PC-3 (cell line): ENCODE results near the gene CNTLN. TPM values are rescaled to one million over a fixed set of nuclear protein-coding genes. Genes with fewer than 3 reads are reported as not detected.
A peak's percentile ranks its signal among the peaks of the same experiment; 100 is the strongest.

Experiments used
- ATAC-seq: fragments of 200-7000 bp; cut with Tn5 transposase; 2 replicates; pipeline ENCODE4 v1.9.1; 2020; ENCODE audit warnings: mild to moderate bottlenecking, moderate library complexity
- BruUV-seq: library from RNA; stranded (reverse); fragments of 400-500 nt; replicated peaks from 2 replicates; lab custom pipeline; 2021; lab: Mats Ljungman, UMichigan
- CTCF ChIA-PET: fragments of 300-600 bp; sonication (Branson Sonifier 250); formaldehyde crosslinking; loops from one replicate; lab custom pipeline; 2022; ENCODE audit warnings: antibody characterized with exemption; lab: Charles Lee
- POLR2A ChIA-PET: fragments of 300-600 bp; sonication (Branson Sonifier 250); formaldehyde crosslinking; loops from one replicate; lab custom pipeline; 2022; ENCODE audit warnings: antibody characterized with exemption; ENCODE audit not compliant: unreplicated experiment; lab: Charles Lee
- DNase-seq: peaks from one replicate; pipeline ENCODE4 v3.0.0-alpha.2; 2015
- H2AFZ ChIP-seq: fragments of 300-600 bp; sonication (generic); 2 replicates; pipeline ENCODE4 v1.6.0; 2016; ENCODE audit warnings: antibody characterized with exemption, low read length
- H3F3A ChIP-seq: fragments of 300-600 bp; sonication (generic); one replicate; pipeline ENCODE4 v1.6.0; 2017; ENCODE audit warnings: antibody characterized with exemption, low read length, control low read depth, mild to moderate bottlenecking; ENCODE audit not compliant: unreplicated experiment
- H3K27ac ChIP-seq: fragments of 300-600 bp; sonication (generic); 2 replicates; pipeline ENCODE4 v1.5.1; 2016; ENCODE audit warnings: mild to moderate bottlenecking, low read length
- H3K27me3 ChIP-seq: fragments of 300-600 bp; sonication (generic); 2 replicates; pipeline ENCODE4 v1.6.1; 2016; ENCODE audit warnings: low read length, mixed read lengths
- H3K36me3 ChIP-seq: fragments of 300-600 bp; sonication (generic); 2 replicates; pipeline ENCODE4 v1.6.1; 2016; ENCODE audit warnings: low read depth, mixed run types, low read length, mixed read lengths
- H3K4me1 ChIP-seq: fragments of 300-600 bp; sonication (generic); 2 replicates; pipeline ENCODE4 v1.5.1; 2016; ENCODE audit warnings: low read length; ENCODE audit not compliant: insufficient read depth
- H3K4me2 ChIP-seq: fragments of 300-600 bp; sonication (generic); 2 replicates; pipeline ENCODE4 v1.6.0; 2016; ENCODE audit warnings: low read length
- H3K4me3 ChIP-seq: fragments of 300-600 bp; sonication (generic); 2 replicates; pipeline ENCODE4 v1.5.1; 2016; ENCODE audit warnings: mild to moderate bottlenecking, low read length, mixed read lengths
- H3K79me2 ChIP-seq: fragments of 300-600 bp; sonication (generic); 2 replicates; pipeline ENCODE4 v1.6.1; 2017; ENCODE audit warnings: low read length, mixed read lengths
- H3K9ac ChIP-seq: fragments of 300-600 bp; sonication (generic); 2 replicates; pipeline ENCODE4 v1.6.0; 2016; ENCODE audit warnings: mild to moderate bottlenecking, low read length
- H3K9me2 ChIP-seq: fragments of 300-600 bp; sonication (generic); replicated peaks from 2 replicates; pipeline ENCODE4 v1.6.1; 2016; ENCODE audit warnings: mixed run types, low read length, mixed read lengths
- H3K9me3 ChIP-seq: fragments of 300-600 bp; sonication (generic); 2 replicates; pipeline ENCODE4 v1.6.1; 2016; ENCODE audit warnings: low read length, mixed read lengths
- H4K20me1 ChIP-seq: fragments of 300-600 bp; sonication (generic); 2 replicates; pipeline ENCODE4 v1.6.1; 2016; ENCODE audit warnings: low read length, mixed read lengths
- EZH2 ChIP-seq: fragments of 300-600 bp; sonication (generic); IDR thresholded peaks from one replicate; pipeline ENCODE4 v1.6.1; 2017; ENCODE audit warnings: antibody characterized with exemption, mild to moderate bottlenecking, low read length; ENCODE audit not compliant: unreplicated experiment
- EZH2phosphoT487 ChIP-seq: fragments of 300-600 bp; sonication (generic); IDR thresholded peaks from 2 replicates; pipeline ENCODE4 v1.6.1; 2018; ENCODE audit warnings: mild to moderate bottlenecking, antibody characterized with exemption, low read length, borderline replicate concordance
- intact Hi-C: fragments of 100-400 bp; cut with micrococcal nuclease; formaldehyde crosslinking; loops from 2 replicates; pipeline ENCODE4 v1.9.0; 2023
- total RNA-seq: library from RNA; depleted of rRNA; stranded (reverse); fragments of >200 nt; gene quantifications from 2 replicates; pipeline ENCODE4 v1.2.3, GENCODE V29; 2014
- TF ChIP-seq, protein P1 (sequence below): fragments of 300-600 bp; sonication (generic); conservative IDR thresholded peaks from 2 replicates; pipeline ENCODE4 v1.5.1; 2017; ENCODE audit warnings: antibody characterized with exemption, low read depth, mild to moderate bottlenecking, low read length

CNTLN gene
- total RNA-seq, 1 experiment from 2014 or later: 6.9 TPM

GRCh38 chr9:17090041-17090440, 44.8 kb upstream of the CNTLN start:
- no peaks in the 10 kb centered on the region for H3K9me2 ChIP-seq
- CTCF ChIA-PET: no interaction called here

GRCh38 chr9:17116400-17116837, 18.4 kb upstream of the CNTLN start:
- Histone ChIP-seq H3K4me2 (peak overlapping the region; percentile 60), H3K4me1 (no peaks in the 10 kb centered on the region), H3K27me3 (no peaks in the 10 kb centered on the region), H3K9me3 (no peaks in the 10 kb centered on the region), H3K36me3 (no peaks in the 10 kb centered on the region), H4K20me1 (no peaks in the 10 kb centered on the region), H3K9me2 (no peaks in the 10 kb centered on the region), H3K79me2 (no peaks in the 10 kb centered on the region), H3K4me3 (no peak overlapping the region), H3K9ac (no peak overlapping the region), H2AFZ (peak overlapping the region; percentile 62; the same call in 1 of the 2 replicates), H3K27ac (no peak overlapping the region), H3F3A (no peaks in the 10 kb centered on the region)
- CTCF ChIA-PET: no interaction called here
- TF ChIP-seq, protein P1, sequence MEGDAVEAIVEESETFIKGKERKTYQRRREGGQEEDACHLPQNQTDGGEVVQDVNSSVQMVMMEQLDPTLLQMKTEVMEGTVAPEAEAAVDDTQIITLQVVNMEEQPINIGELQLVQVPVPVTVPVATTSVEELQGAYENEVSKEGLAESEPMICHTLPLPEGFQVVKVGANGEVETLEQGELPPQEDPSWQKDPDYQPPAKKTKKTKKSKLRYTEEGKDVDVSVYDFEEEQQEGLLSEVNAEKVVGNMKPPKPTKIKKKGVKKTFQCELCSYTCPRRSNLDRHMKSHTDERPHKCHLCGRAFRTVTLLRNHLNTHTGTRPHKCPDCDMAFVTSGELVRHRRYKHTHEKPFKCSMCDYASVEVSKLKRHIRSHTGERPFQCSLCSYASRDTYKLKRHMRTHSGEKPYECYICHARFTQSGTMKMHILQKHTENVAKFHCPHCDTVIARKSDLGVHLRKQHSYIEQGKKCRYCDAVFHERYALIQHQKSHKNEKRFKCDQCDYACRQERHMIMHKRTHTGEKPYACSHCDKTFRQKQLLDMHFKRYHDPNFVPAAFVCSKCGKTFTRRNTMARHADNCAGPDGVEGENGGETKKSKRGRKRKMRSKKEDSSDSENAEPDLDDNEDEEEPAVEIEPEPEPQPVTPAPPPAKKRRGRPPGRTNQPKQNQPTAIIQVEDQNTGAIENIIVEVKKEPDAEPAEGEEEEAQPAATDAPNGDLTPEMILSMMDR: peak; percentile 64
- TF ChIP-seq EZH2phosphoT487 (no peak), EZH2 (no peak)
- DNase-seq (peak; percentile 60), ATAC-seq (no peak)
- no TSS peak for BruUV-seq
- POLR2A ChIA-PET: no interaction called here
- intact Hi-C loops: loop anchor here (1.0 to 2.0 kb wide), 2 partner anchors 52 to 347 kb away; no protein-coding TSS in a partner anchor

More at GRCh38 chr9:17090041-17090440, 44.8 kb upstream of the CNTLN start:
- peaks cover 3% of the 10 kb centered on the region; the same call in 1 of the 2 replicates for H3K27me3 ChIP-seq
- no peak overlapping the region for H2AFZ ChIP-seq
- no peaks in the 10 kb centered on the region for H3K4me1 ChIP-seq
- TF ChIP-seq EZH2: no peak
- TF ChIP-seq EZH2phosphoT487: no peak
- TF ChIP-seq, protein P1: no peak
- H3K4me3 ChIP-seq: no peak overlapping the region
- no peak overlapping the region for H3K9ac ChIP-seq
- H3F3A ChIP-seq: no peaks in the 10 kb centered on the region
- BruUV-seq: no TSS peak
- H3K9me3 ChIP-seq: no peaks in the 10 kb centered on the region
- ATAC-seq: no peak
- H3K4me2 ChIP-seq: no peak overlapping the region
- H3K27ac ChIP-seq: no peak overlapping the region
- H3K36me3 ChIP-seq: no peaks in the 10 kb centered on the region
- POLR2A ChIA-PET: no interaction called here
- intact Hi-C loops: no loop called here
- no peak for DNase-seq
- no peaks in the 10 kb centered on the region for H3K79me2 ChIP-seq
- H4K20me1 ChIP-seq: no peaks in the 10 kb centered on the region

DNA sequence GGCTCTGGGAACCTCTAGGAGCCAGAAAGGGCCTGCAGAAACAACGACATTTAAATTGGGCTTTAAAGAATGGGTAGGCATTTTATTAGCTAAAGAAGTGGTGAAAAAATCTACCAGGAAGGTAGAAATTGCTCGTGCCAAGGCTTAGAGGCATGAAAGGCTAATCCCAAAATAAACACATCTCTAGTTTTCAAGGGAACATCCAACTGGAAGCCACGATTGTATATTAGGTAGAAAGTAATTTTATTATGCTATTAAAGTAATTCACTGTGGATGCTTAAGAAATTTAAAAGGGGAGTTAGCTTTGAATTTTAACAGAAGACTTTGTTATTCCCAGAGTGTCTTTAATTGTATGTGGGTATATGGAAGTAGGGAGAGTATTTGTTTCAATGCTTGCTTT, 17.5 kb upstream of the CNTLN start:
- Histone ChIP-seq H3K9ac (no peak overlapping the region), H3F3A (no peaks in the 10 kb centered on the region), H3K27me3 (no peaks in the 10 kb centered on the region), H3K4me1 (no peaks in the 10 kb centered on the region), H2AFZ (no peak overlapping the region), H4K20me1 (no peaks in the 10 kb centered on the region), H3K27ac (no peak overlapping the region), H3K79me2 (no peaks in the 10 kb centered on the region), H3K9me3 (no peaks in the 10 kb centered on the region), H3K36me3 (no peaks in the 10 kb centered on the region), H3K4me3 (no peak overlapping the region), H3K4me2 (no peak overlapping the region), H3K9me2 (no peaks in the 10 kb centered on the region)
- intact Hi-C loops: loop anchor here (2.0 kb wide), 1 partner anchor 53 kb away; no protein-coding TSS in a partner anchor
- TF ChIP-seq, protein P1: no peak
- TF ChIP-seq EZH2 (no peak), EZH2phosphoT487 (no peak)
- ChIA-PET CTCF (no interaction called here), POLR2A (no interaction called here)
- BruUV-seq: no TSS peak
- DNase-seq (no peak), ATAC-seq (no peak)
